ENCODE results near the gene PRXL2C.

- TF ChIP-seq, protein P1, sequence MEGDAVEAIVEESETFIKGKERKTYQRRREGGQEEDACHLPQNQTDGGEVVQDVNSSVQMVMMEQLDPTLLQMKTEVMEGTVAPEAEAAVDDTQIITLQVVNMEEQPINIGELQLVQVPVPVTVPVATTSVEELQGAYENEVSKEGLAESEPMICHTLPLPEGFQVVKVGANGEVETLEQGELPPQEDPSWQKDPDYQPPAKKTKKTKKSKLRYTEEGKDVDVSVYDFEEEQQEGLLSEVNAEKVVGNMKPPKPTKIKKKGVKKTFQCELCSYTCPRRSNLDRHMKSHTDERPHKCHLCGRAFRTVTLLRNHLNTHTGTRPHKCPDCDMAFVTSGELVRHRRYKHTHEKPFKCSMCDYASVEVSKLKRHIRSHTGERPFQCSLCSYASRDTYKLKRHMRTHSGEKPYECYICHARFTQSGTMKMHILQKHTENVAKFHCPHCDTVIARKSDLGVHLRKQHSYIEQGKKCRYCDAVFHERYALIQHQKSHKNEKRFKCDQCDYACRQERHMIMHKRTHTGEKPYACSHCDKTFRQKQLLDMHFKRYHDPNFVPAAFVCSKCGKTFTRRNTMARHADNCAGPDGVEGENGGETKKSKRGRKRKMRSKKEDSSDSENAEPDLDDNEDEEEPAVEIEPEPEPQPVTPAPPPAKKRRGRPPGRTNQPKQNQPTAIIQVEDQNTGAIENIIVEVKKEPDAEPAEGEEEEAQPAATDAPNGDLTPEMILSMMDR (conservative IDR thresholded peaks at IDR 0.05; ENCODE audit: low read length): no peak
- no peak for TF ChIP-seq EZH2phosphoT487 (IDR thresholded peaks at IDR 0.05; ENCODE audit: borderline replicate concordance)
Measured at GRCh38 chr9:96668868-96669534, 13.9 kb upstream of the PRXL2C start.

Measured in Loucy (cell line).